ENCODE data around the gene RHOF. TPM values are rescaled to one million over a fixed set of nuclear protein-coding genes. Genes with fewer than 3 reads are reported as not detected.

Gene RHOF
- total and polyA plus RNA-seq, 2 donors (not counting 1 experiment from before 2014, with no cell fraction given): 2.3 to 6.8 TPM

DNA sequence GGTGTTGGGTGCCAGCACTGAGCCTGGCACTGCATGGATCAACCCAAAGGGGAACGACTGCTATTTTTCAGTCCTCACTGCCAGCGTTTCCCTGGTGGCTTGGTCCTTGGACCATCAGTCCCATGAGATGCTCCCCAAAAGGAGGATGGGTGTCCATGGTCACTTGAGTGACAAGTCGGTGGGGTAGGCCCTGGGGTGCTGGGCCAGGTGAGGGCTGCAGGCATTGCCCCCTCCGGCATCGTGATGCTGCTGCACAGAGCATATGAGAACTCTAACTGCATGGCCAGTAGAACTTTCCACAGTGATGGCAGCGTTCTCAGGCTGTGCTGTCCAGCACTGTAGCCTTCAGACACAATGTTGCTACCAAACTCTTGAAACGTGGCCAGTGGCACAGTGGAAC is 26.6 kb upstream of the RHOF start:
- Histone ChIP-seq H3K27ac (ENCODE audit: insufficient read depth, low read length) (no peak overlapping the region), H4K20me1 (ENCODE audit: control insufficient read depth, extremely low read depth, insufficient read depth, low read length) (no peaks in the 10 kb centered on the region), H3K4me2 (ENCODE audit: extremely low read depth, insufficient read depth, low read length) (no peak overlapping the region), H3K9ac (ENCODE audit: insufficient read depth, low read length) (no peak overlapping the region), H3K9me3 (ENCODE audit: control insufficient read depth, insufficient read depth, low read depth, low read length) (no peaks in the 10 kb centered on the region), H3K36me3 (ENCODE audit: control insufficient read depth, insufficient read depth, low read length) (peaks cover 55% of the 10 kb centered on the region), H3K4me3 (replicated peaks in 1 of 4; ENCODE audit: control extremely low read depth in 1 of 4, insufficient read depth in 1 of 4, low read depth in 3 of 4, low read length in 4 of 4) (no peak overlapping the region), H3K79me2 (ENCODE audit: control insufficient read depth, insufficient read depth, low read length) (peaks cover 8% of the 10 kb centered on the region), H3K4me1 (ENCODE audit: control insufficient read depth, extremely low read depth, insufficient read depth, low read length) (no peaks in the 10 kb centered on the region), H2AFZ (ENCODE audit: low read length) (no peak overlapping the region), H3K27me3 (ENCODE audit: control insufficient read depth, insufficient read depth, low read length) (no peaks in the 10 kb centered on the region)
- no peak for DNase-seq (ENCODE audit: low read depth in 2 of 2)
- no peak for TF ChIP-seq EZH2 (IDR thresholded peaks at IDR 0.05; ENCODE audit: low read length, missing control alignments)
- TF ChIP-seq, protein P1, sequence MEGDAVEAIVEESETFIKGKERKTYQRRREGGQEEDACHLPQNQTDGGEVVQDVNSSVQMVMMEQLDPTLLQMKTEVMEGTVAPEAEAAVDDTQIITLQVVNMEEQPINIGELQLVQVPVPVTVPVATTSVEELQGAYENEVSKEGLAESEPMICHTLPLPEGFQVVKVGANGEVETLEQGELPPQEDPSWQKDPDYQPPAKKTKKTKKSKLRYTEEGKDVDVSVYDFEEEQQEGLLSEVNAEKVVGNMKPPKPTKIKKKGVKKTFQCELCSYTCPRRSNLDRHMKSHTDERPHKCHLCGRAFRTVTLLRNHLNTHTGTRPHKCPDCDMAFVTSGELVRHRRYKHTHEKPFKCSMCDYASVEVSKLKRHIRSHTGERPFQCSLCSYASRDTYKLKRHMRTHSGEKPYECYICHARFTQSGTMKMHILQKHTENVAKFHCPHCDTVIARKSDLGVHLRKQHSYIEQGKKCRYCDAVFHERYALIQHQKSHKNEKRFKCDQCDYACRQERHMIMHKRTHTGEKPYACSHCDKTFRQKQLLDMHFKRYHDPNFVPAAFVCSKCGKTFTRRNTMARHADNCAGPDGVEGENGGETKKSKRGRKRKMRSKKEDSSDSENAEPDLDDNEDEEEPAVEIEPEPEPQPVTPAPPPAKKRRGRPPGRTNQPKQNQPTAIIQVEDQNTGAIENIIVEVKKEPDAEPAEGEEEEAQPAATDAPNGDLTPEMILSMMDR (conservative IDR thresholded peaks at IDR 0.05 in 1 of 2, IDR thresholded peaks at IDR 0.05 in 1 of 2; ENCODE audit: low read depth in 1 of 2, low read length in 2 of 2): no peak

DNA sequence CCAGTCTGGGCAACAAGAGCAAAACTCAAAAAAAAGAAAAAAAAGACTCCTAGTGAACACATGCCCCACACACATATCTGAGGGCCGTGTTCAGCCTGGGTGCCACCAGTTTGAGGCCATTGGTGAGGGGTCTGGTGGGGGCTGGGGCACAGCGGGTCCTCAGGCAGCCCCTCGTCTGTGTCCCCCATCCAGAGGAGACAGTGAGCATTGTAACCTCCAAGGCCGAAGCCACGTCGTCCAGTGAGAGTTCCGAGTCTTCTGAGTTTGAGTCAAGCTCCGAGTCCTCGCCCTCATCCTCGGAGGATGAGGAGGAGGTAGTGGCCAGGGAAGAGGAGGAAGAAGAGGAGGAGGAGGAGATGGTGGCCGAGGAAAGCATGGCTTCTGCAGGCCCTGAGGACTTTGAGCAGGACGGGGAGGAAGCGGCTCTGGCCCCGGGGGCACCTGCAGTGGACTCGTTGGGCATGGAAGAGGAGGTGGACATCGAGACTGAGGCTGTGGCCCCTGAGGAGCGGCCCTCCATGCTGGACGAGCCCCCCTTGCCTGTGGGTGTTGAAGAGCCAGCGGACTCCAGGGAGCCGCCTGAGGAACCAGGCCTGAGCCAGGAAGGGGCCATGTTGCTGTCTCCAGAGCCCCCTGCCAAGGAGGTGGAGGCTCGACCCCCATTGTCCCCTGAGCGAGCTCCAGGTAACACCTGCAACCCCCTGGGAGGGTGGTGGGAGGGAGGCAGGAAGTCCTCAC is 25.9 kb upstream of the RHOF start:
- no peak overlapping the region for H2AFZ ChIP-seq (ENCODE audit: low read length)
- TF ChIP-seq, protein P1 (conservative IDR thresholded peaks at IDR 0.05 in 1 of 2, IDR thresholded peaks at IDR 0.05 in 1 of 2; ENCODE audit: low read depth in 1 of 2, low read length in 2 of 2): no peak
- TF ChIP-seq EZH2 (IDR thresholded peaks at IDR 0.05; ENCODE audit: low read length, missing control alignments): no peak
- peaks cover 58% of the 10 kb centered on the region for H3K36me3 ChIP-seq (ENCODE audit: control insufficient read depth, insufficient read depth, low read length)
- no peak overlapping the region for H3K9ac ChIP-seq (ENCODE audit: insufficient read depth, low read length)
- H3K4me3 ChIP-seq (replicated peaks in 1 of 4; ENCODE audit: control extremely low read depth in 1 of 4, insufficient read depth in 1 of 4, low read depth in 3 of 4, low read length in 4 of 4): no peak overlapping the region
- H3K27me3 ChIP-seq (ENCODE audit: control insufficient read depth, insufficient read depth, low read length): no peaks in the 10 kb centered on the region
- H3K9me3 ChIP-seq (ENCODE audit: control insufficient read depth, insufficient read depth, low read depth, low read length): no peaks in the 10 kb centered on the region
- no peak overlapping the region for H3K4me2 ChIP-seq (ENCODE audit: extremely low read depth, insufficient read depth, low read length)
- H3K4me1 ChIP-seq (ENCODE audit: control insufficient read depth, extremely low read depth, insufficient read depth, low read length): no peaks in the 10 kb centered on the region
- peaks cover 14% of the 10 kb centered on the region for H3K79me2 ChIP-seq (ENCODE audit: control insufficient read depth, insufficient read depth, low read length)
- H4K20me1 ChIP-seq (ENCODE audit: control insufficient read depth, extremely low read depth, insufficient read depth, low read length): no peaks in the 10 kb centered on the region
- no peak overlapping the region for H3K27ac ChIP-seq (ENCODE audit: insufficient read depth, low read length)
- DNase-seq (ENCODE audit: low read depth in 2 of 2): no peak

DNA sequence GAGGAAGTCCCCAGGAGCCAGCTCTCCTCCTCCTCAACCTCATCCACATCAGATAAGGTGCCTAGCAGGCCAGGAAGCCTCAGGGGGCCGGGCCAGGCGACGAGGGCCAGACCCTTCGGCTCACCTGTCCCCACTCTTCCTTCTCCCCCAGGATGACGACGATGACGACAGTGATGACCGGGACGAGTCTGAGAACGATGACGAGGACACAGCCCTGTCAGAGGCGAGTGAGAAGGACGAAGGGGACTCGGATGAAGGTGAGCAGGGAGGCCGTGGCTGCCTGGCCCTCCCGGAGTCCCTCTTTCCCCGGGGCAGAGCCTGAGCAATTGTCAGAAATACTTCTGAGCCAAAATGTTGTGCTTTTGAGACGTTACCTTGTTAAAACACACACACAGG is 24.2 kb upstream of the RHOF start:
- H3K4me3 ChIP-seq (replicated peaks in 1 of 4; ENCODE audit: control extremely low read depth in 1 of 4, insufficient read depth in 1 of 4, low read depth in 3 of 4, low read length in 4 of 4): no peak overlapping the region
- H3K27me3 ChIP-seq (ENCODE audit: control insufficient read depth, insufficient read depth, low read length): no peaks in the 10 kb centered on the region
- H3K4me2 ChIP-seq (ENCODE audit: extremely low read depth, insufficient read depth, low read length): no peak overlapping the region
- no peaks in the 10 kb centered on the region for H4K20me1 ChIP-seq (ENCODE audit: control insufficient read depth, extremely low read depth, insufficient read depth, low read length)
- no peaks in the 10 kb centered on the region for H3K9me3 ChIP-seq (ENCODE audit: control insufficient read depth, insufficient read depth, low read depth, low read length)
- H2AFZ ChIP-seq (ENCODE audit: low read length): no peak overlapping the region
- TF ChIP-seq EZH2 (IDR thresholded peaks at IDR 0.05; ENCODE audit: low read length, missing control alignments): no peak
- TF ChIP-seq, protein P1 (conservative IDR thresholded peaks at IDR 0.05 in 1 of 2, IDR thresholded peaks at IDR 0.05 in 1 of 2; ENCODE audit: low read depth in 1 of 2, low read length in 2 of 2): no peak
- H3K4me1 ChIP-seq (ENCODE audit: control insufficient read depth, extremely low read depth, insufficient read depth, low read length): no peaks in the 10 kb centered on the region
- peaks cover 48% of the 10 kb centered on the region for H3K36me3 ChIP-seq (ENCODE audit: control insufficient read depth, insufficient read depth, low read length)
- DNase-seq (ENCODE audit: low read depth in 2 of 2): no peak
- no peak overlapping the region for H3K9ac ChIP-seq (ENCODE audit: insufficient read depth, low read length)
- H3K27ac ChIP-seq (ENCODE audit: insufficient read depth, low read length): no peak overlapping the region
- peaks cover 29% of the 10 kb centered on the region for H3K79me2 ChIP-seq (ENCODE audit: control insufficient read depth, insufficient read depth, low read length)

All from fibroblast of lung (primary cell).